HG02798 (cell line): Measurements from ENCODE around the gene HNRNPDL.
"Not testable (repeated sequence)": the region's sequence is repeated elsewhere in the genome, so short reads cannot be mapped to it uniquely, and the experiment has no call there.

Source experiments
- ATAC-seq: cut with Tn5 transposase; IDR thresholded peaks from one replicate; pipeline ENCODE4 v1.9.1; 2021; ENCODE audit warnings: mild to moderate bottlenecking; ENCODE audit not compliant: unreplicated experiment, poor library complexity

Gene HNRNPDL

DNA sequence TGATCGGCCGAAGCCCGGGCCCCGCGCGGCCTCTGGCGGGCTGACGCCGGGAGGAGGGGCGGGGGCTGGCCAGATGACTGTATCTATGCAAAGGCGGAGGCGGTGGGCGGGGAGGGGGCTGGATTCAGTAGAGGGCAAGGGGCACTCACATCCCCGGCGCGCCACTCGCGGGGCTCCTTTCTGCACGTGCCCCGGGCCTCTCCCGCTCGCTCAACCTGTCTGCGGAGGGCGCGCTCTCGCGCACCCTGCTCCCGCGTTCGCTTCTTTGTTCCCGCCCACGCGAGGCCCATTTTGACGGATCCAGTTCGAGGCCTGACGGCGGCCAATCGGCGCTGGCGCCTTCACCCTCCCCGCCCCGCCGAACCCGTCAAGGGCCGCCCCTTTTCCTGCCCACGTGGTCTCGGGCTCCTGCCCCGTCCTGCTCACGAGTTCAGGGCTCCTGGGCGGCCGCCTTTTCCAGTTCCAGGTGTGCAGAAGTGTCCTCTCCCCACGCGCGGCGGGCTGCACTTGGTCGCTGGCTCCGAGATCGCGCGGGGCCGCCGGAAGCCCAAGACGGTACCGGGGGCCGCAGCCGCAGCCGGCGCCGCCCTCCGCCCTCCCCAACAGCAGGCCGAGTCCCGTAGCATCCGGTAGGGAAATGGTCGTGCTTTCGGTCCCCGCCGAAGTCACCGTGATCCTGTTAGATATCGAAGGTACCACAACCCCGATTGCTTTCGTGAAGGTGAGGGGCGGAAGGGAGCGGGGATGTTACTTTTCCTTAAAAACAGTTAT, at the start of gene HNRNPDL, which contains the start of gene ENOPH1:
Gene HNRNPDL (minus strand): TSS at position 270 of the 771 bp plus-strand sequence. CDS start 772 bp downstream, outside the sequence.
Gene ENOPH1 (plus strand): TSS at position 398 of the 771 bp plus-strand sequence. CDS start 240 bp downstream, at position 638.
- peak; percentile 77 for ATAC-seq

DNA sequence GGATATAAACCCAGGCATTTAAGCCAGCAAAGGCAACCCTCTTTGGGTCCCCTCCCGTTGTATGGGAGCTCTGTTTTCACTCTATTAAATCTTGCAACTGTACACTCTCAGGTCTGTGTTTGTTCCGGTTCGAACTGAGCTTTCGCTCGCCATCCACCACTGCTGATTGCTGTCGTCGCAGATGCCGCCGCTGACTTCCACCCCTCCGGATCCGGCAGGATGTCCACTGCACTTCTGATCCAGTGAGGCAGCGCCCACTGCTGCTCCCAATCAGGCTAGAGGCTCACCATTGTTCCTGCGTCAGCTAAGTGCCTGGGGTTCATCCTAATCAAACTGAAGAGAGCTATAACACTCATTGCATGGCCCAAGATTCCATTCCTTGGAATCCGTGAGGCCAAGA, 49.3 kb upstream of the HNRNPDL start:
- ATAC-seq = no peak

DNA sequence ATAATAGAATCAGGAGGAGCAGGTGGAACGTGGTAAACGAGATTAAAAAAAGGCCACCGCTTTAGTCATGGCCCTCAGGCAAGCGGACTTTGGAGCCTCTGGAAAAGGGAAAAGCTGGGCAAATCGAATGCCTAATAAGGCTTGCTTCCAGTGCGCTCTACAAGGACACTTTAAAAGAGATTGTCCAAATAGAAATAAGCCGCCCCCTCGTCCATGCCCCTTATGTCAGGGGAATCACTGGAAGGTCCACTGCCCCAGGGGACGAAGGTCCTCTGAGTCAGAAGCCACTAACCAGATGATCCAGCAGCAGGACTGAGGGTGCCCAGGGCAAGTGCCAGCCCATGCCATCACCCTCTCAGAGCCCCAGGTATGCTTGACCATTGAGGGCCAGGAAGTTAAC, 47.2 kb upstream of the HNRNPDL start:
- not testable (repeated sequence) for ATAC-seq

DNA sequence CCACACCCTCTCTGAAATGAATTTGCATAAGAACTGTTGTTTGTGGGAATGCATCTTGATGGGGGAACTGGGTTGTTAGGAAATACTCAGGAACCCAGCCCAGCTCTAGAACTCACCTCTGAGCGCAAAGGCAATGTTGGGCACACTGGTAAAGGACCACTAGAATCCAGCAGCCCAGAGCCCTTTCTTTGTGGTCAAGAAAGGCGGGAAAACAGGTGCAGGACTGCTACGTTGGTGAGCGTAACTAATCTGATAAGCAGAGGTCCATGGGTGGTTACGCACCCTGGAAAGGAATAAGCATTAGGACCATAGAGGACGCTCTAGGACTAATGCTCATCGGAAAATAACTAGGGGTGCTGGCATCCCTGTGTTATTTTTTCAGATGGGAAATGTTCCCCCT, 45.7 kb upstream of the HNRNPDL start:
- not testable (repeated sequence) for ATAC-seq

DNA sequence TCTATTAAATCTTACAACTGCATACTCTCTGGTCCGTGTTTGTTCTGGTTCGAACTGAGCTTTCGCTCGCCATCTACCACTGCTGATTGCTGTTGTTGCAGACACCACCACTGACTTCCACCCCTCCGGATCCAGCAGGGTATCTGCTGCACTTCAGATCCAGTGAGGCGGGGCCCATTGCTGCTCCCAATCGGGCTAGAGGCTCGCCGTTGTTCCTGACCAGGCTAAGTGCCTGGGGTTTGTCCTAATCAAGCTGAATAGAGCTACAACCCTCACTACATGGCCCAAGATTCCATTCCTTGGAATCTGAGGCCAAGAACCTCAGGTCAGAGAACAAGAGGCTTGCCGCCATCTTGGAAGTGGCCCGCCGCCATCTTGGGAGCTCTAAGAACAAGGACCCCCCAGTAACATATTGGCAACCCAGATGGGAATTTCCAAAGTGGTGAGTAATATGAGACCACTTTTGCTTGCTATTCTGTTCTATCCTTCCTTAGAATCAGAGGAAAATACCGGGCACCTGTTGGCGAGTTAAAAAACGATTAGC, 43.4 kb upstream of the HNRNPDL start:
- no peak for ATAC-seq

DNA sequence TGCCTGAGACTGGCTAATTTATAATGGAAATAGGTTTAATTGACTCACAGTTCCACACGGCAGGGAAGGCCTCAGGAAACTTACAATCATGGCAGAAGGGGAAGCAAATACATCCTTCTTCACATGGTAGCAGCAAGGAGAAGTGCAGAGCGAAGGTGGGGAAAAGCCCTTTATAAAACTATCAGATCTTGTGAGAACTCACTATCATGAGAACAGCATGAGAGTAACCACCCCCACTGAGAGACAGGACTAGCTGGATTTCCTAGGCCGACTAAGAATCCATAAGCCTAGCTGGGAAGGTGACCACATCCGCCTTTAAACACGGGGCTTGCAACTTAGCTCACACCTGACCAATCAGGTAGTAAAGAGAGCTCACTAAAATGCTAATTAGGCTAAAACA, 42.8 kb upstream of the HNRNPDL start:
- ATAC-seq = not testable (repeated sequence)

DNA sequence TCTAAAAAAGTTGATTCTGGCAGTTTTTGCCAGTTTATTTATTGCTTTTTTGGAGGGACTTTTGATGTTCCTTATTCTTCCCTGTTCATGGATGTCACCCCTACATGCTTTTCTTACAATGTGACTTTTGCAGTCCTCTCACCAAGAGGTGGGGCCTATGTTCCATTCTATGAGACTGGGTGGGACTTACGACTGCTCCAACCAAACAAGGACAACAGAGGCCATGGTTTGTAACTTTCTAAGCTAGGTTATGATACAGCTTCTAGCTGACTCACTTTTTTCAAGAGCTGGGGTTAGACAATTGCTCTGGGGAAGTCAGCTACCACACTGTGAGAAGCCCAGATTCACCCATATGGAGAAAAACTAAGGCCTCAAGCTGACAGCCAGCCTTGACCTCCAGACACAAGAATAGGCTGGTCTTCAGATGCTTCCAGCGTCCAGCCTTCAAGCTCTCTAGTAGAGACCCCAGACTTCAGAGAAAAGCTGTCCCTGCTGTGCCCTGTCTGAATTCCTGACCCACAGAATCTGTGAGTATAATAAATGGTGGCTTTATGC, 39.6 kb upstream of the HNRNPDL start:
- no peak for ATAC-seq

DNA sequence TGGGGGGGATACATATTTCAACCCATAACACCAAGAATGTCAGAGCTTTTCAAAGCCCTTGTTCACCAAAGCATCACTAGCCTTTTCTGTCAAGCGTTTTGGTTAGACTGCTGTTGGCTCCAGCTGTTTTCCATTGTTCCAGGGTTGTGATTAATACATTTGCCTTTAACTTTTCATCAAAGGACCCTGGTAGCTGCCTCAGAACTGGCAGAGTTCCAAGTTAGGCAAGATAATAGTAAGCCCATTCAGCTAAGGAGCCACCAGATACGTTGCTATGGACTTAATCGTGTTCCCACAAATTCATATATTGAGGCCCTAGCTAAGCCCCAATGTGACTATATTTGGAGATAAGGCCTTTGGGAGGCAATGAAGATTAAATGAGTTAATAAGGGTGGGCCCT, 37.2 kb upstream of the HNRNPDL start:
- ATAC-seq = no peak

DNA sequence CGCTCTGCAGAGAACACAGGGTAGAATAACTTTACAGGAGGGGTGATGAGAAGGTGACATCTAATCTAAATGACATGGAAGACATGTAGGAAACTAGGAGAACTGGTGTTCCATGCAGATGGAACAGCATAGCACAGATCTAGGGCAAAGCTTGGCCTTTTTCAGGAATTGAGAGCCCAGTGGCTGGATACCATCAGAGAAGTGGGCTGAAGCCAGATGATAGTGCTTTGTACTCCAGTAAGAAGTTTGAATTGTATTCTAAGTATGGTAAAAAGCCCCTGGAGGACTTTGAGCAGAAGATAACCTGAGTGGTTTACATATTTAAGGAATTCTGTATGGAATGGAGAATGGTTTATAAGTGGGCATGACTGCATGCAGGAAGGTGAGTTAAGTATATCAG, 33.0 kb upstream of the HNRNPDL start:
- no peak for ATAC-seq

DNA sequence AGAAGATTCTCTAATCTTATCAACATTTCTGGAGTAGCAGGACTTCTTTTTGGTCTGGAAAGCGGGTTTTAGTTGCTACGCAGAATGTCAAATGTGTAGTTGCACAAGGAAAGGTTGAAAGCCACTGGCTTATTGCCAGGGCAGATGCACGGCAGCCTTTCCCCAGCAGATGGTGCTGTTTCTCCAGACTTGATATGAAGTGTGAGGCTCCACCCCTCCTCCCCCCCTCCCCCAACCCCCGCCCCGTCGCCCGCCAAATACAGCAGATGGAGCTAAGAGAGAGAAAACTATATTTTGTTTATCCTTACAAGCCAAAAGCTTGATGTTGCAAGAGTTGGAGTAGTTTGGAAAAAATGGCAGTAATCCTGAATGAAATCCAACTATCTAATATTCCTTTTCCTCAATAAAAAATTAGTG, 32.2 kb upstream of the HNRNPDL start:
- peak; percentile 86 for ATAC-seq

DNA sequence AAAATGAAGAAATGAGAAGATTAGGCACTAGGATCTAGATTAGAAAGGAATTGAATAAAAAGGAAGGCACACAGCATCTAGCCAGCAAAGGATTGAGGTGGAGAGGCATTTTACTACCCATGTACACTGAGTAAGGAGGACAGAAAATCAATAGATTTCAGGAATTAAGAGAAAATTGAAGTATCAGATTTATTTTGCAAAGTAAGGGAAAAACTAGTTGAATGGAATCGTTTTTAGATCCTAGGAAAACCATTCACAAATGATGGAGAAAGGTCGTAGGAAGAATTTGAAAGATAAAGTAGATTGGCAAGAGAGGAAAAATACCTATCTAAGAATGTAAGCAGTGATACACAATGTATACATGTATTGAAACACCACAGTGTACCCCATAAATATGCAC, 31.4 kb upstream of the HNRNPDL start:
- ATAC-seq = no peak

DNA sequence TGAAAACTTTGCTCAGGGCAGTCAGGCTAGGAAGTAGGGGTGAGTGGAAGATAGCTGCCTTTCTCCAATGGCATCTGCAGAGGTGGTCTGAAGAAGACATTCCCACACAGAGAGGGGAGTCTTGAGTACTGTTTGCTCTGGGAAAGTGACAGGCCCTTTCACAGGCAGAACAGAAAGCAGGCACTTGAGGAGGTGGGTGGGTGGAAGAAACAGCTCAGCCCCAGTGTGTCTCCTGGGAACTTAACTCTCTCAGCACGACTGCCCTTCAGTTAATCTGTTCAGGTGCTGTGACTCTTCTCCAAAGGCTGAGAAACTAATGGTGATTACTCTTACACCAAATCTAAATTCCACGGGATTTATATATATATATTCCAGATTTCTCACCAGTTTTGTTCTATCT, 28.5 kb upstream of the HNRNPDL start:
- ATAC-seq = no peak

DNA sequence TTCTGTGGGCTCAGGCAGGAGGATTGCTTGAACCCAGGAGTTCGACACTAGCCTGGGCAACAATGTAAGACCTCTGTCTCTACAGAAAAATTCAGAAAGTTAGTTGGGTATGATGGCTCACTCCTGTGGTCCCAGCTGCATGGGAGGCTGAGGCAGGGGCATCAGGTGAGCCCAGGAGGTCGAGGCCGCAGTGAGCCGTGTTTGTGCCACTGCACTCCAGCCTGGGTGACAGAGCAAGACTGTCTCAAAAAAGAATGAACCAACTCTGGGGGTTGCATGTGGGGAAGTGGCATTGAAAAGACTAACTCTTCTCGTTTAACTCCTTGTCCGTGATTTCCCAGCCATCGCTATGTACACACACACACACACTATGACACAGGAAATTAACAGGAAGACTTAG, 27.0 kb upstream of the HNRNPDL start:
- no peak for ATAC-seq

DNA sequence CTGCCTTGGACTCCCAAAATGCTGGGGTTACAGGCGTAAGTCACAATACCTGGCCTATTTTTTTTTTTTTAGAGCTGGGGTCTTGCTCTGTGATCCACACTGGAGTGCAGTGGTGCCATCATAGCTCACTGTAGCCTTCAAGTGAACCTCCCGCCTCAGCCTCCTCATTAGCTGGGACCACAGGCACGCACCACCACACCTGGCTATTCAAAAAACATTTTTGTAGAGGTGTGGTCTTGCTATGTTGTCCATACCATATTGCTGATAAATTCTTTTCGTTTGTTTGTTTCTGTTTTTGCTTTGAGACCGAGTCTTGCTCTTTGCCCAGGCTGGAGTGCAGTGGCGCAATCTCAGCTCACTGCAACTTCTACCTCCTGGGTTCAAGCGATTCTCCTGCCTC, 21.8 kb upstream of the HNRNPDL start:
- ATAC-seq = no peak

DNA sequence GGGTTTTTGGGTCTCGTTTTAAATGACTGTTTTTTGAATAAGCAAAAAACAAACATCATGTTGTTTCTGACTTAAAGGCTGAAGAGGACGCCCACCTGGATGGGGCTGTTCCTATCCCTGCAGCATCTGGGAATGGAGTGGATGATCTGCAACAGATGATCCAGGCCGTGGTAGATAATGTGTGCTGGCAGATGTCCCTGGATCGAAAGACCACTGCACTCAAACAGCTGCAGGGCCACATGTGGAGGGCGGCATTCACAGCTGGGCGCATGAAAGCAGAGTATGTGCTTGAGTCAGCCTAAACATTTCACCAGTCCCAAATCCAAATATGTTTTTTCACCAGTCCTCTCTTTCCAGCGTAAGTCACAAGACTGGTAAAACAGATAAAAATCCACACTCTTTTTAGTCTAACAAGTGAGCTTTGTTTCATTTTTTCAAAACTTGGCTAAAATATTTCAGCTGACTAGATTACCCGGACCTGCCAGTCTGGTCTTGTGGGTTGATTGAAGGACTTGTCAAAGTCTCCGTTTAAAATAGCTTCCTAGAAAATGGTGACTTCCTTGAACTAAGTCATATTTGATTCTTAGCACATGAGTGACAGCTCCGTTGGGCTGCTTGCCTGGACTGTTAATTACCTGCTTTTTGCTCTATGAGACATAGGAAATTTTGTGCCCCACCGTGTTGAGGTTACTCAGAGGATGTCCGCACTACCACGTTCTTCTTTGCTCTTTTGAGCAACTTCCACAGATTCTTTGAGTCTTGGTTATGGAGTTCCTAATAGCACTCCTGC, 20.9 kb upstream of the HNRNPDL start:
- ATAC-seq = no peak

DNA sequence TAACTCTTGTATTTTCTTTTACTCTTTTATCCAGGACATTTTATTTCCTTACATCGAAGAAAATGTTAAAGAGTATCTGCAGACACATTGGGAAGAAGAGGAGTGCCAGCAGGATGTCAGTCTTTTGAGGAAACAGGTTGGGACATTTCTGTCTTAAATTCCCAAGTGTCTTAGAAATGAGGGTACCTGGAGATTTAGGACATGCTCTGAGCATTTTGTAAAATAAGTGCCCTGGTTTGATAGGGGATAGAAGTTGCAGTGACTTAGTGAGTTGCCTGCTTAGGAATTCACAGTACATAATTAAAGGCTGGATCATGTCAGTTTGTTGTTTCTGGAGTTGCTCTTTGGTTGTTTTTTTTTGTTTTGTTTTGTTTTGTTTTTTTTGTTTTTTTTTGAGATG, 17.6 kb upstream of the HNRNPDL start:
- no peak for ATAC-seq

DNA sequence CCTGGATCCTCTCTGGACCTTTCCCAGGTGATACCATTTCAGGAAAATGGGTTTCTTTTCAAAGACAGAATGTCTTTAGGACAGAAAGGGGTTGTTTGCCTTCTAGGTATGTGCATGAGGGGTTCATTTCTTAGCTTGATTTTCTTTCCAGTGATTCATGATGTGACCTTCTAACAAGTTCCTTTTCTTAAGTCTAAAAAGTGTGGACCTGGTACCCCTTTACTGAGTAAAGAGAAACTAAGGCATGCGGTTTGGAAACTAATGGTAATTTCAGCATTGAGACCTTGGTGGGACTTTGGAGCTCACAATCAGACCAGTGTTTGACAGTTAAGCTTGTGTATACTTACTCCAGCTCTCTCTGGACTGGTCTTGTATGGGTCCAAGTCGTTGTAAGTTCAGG, 8.8 kb upstream of the HNRNPDL start:
- no peak for ATAC-seq

DNA sequence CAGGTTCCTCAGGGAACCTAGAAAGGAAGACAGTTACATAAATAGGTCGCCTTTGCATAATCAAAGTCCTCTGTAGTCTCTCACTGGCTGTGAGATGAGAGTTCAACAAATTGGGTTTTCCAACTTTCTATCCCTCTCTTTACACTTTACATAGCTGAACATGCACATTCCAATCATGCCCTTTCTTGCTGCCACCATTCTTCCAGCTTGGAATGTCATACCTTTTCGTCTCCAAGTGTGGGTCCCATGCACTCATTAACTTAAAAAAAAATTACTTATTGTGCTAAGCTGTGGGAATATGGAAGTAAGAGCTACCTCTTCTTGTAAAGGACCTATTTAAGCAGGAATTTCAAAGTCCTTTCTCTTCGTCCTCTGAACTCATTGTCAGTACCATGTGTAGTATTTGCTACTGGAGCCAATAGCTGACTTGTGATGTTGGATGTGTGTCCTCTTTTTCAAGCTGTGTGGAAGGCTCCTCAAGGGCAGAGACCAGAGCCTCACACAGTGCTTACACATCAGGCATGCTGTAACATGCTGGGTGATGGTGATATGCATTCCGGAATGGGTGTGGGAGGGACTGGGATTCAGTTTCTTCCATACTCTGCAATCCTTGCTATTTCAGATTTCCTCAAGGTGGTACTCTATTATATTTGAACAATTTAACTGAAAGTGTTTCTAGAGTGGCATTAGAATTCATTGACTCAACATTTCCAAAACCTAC, 7.2 kb upstream of the HNRNPDL start:
- no peak for ATAC-seq

DNA sequence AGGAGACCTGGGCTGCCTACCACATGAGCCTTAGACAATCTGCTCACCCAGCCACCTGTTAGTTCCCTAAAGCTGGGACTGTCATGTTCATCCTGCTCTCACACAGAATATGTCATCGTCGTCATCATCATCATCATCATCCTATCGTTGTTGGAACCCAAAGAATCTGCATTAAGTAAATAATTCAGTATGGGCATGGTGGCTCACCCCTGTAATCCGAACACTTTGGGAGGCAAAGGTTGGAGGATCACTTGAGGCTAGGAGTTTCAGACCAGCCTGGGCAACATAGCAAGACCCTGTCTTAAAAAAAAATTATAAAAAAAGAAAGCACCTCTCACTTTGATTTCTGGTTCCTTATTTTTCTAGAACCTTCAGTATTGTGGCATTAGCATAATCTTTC, 6.5 kb upstream of the HNRNPDL start:
- ATAC-seq = no peak

DNA sequence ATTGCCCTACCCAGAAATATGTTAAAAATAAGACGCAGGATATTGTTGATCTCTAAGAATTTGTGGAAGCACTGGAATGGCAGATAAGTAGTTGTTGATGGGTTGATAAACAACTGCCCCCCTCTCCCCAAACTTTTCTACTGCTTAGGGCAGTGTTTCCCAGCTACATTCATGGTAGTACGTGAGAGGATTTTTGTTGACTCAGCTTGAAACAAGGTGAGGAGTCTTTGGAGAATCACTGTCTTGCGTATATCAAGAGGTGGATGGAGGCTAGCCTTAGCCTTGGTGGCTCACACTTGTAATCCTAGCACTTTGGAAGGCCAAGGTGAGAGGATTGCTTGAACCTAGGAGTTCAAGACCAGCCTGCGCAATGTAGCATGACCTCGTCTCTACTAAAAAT, 5.9 kb upstream of the HNRNPDL start:
- ATAC-seq = no peak
